Lung (tissue), 12 donors: ENCODE data around the gene NUBPL. TPM values are rescaled to one million over a fixed set of nuclear protein-coding genes. Genes with fewer than 3 reads are reported as not detected.
A peak's percentile ranks its signal among the peaks of the same experiment; 100 is the strongest.

Experiments
- ATAC-seq: fragments of 200-7000 bp; cut with Tn5 transposase; one replicate; pipeline ENCODE4 v1.9.1; 2020; ENCODE audit warnings: moderate number of reproducible peaks; ENCODE audit not compliant: insufficient read depth, low FRiP score
- DNase-seq, 3 donors: peaks; one replicate each; pipeline ENCODE4 v3.0.0-alpha.2; 2013 to 2017
- H3K27ac ChIP-seq, 2 donors: one replicate each; pipeline ENCODE4 v1.5.1; 2013; ENCODE audit warnings: mild to moderate bottlenecking in 2 of 2, moderate library complexity in 2 of 2, control low read depth in 1 of 2, inconsistent platforms in 1 of 2, low read depth in 1 of 2, low read length in 1 of 2
- H3K27me3 ChIP-seq, 3 donors: one replicate each; pipeline ENCODE4 v1.5.1; 2013; ENCODE audit warnings: low read length in 2 of 3; ENCODE audit not compliant: control insufficient read depth in 3 of 3, insufficient read depth in 3 of 3
- H3K36me3 ChIP-seq, 4 donors: one replicate each; pipeline ENCODE4 v1.5.1; 2013; ENCODE audit warnings: low read length in 4 of 4, mild to moderate bottlenecking in 1 of 4, moderate library complexity in 1 of 4; ENCODE audit not compliant: control insufficient read depth in 4 of 4, insufficient read depth in 4 of 4
- H3K4me1 ChIP-seq, 5 donors: one replicate each; pipeline ENCODE4 v1.5.1; 2013; ENCODE audit warnings: low read length in 5 of 5, mild to moderate bottlenecking in 2 of 5, moderate library complexity in 1 of 5; ENCODE audit not compliant: control insufficient read depth in 5 of 5, insufficient read depth in 5 of 5
- H3K4me3 ChIP-seq: one replicate; pipeline ENCODE4 v1.5.1; 2013; ENCODE audit warnings: mild to moderate bottlenecking, control low read depth, moderate library complexity
- H3K9ac ChIP-seq, 2 donors: one replicate each; pipeline ENCODE4 v1.5.1; 2013; ENCODE audit warnings: low read length in 2 of 2, control low read depth in 1 of 2; ENCODE audit not compliant: insufficient read depth in 1 of 2
- H3K9me3 ChIP-seq, 4 donors: one replicate each; pipeline ENCODE4 v1.5.1; 2013; ENCODE audit warnings: low read length in 3 of 4, mild to moderate bottlenecking in 1 of 4, moderate library complexity in 1 of 4; ENCODE audit not compliant: control insufficient read depth in 4 of 4, insufficient read depth in 3 of 4
- CTCF ChIP-seq: IDR thresholded peaks from 2 replicates; pipeline ENCODE4 v1.5.1; 2012; ENCODE audit warnings: mild to moderate bottlenecking; ENCODE audit errors: control extremely low read depth, extremely low read depth
- WGBS, 2 donors: extraction: QIAGEN DNeasy Blood & Tissue Kit; methylation state at CpG; one replicate each; pipeline ENCODE4 v1.1.7; 2013; 5-methylcytosine and 5-hydroxymethylcytosine counted together
- polyA plus RNA-seq, 2 donors: library from polyadenylated mRNA; stranded (reverse); fragments of 200-250 nt; gene quantifications; one replicate each; pipeline ENCODE4 v1.2.1, GENCODE V29; 2013
- total RNA-seq, 2 donors: library from RNA; depleted of rRNA in 1 of 2; stranded (reverse); fragments of >200 nt in 1 of 2; gene quantifications; one replicate each; pipeline ENCODE4 v1.2.1, GENCODE V29; 2014 to 2021
- donor health status: control.
- donor health status: control.
- donor health status: Bipolar disorder and iron deficiency.
- donor health status: healthy.
- donor health status: DM: yes; HTN: yes; CAD: no.

NUBPL gene
- total and polyA plus RNA-seq, 4 donors, result 3.0 to 20.9 (median 9.5) TPM

- Histone ChIP-seq H3K4me3 (no peak overlapping the region), H3K9ac (no peak overlapping the region), H3K27ac (no peak overlapping the region), H3K27me3 (no peaks in the 10 kb centered on the region), H3K36me3 (peaks cover 0 to 13% (median 0%) of the 10 kb centered on the region in 4 donors), H3K9me3 (no peaks in the 10 kb centered on the region), H3K4me1 (peaks cover 0 to 30% (median 8%) of the 10 kb centered on the region in 5 donors)
- WGBS, 2 donors, result 88 to 98% methylated on average over 1 of the region's 1 CpG
- no peak for TF ChIP-seq CTCF
- ATAC-seq, result no peak
- no peak for DNase-seq
Observed at GRCh38 chr14:31576949-31577348, 15.7 kb downstream of the NUBPL start.

- no peak overlapping the region for H3K9ac ChIP-seq
- H3K4me3 ChIP-seq, result no peak overlapping the region
Observed at GRCh38 chr14:31578266-31578665, 17.1 kb downstream of the NUBPL start.

GRCh38 chr14:31578792-31579501 is 17.7 kb downstream of the NUBPL start:
- ATAC-seq, result no peak
- Histone ChIP-seq H3K27ac (no peak overlapping the region), H3K9me3 (no peaks in the 10 kb centered on the region), H3K9ac (no peak overlapping the region), H3K36me3 (peaks cover 0 to 5% (median 0%) of the 10 kb centered on the region in 4 donors), H3K27me3 (no peaks in the 10 kb centered on the region), H3K4me3 (no peak overlapping the region), H3K4me1 (peaks cover 0 to 40% (median 13%) of the 10 kb centered on the region in 5 donors)
- peak in 2 of 3 donors; percentile 45 to 52 for DNase-seq
- WGBS, 2 donors, result 62 to 67% methylated on average over 7 of the region's 7 CpGs
- no peak for TF ChIP-seq CTCF

More at GRCh38 chr14:31578266-31578665, 17.1 kb downstream of the NUBPL start:
- H3K36me3 ChIP-seq, result peaks cover 0 to 5% (median 0%) of the 10 kb centered on the region in 4 donors
- no peaks in the 10 kb centered on the region for H3K27me3 ChIP-seq
- H3K9me3 ChIP-seq, result no peaks in the 10 kb centered on the region
- 50 to 55% methylated on average over 3 of the region's 3 CpGs for WGBS, 2 donors
- TF ChIP-seq CTCF, result no peak
- ATAC-seq (no peak), DNase-seq (no peak)
- H3K27ac ChIP-seq, result no peak overlapping the region
- peaks cover 0 to 40% (median 13%) of the 10 kb centered on the region in 5 donors for H3K4me1 ChIP-seq

GRCh38 chr14:31580234-31580633 is 19.0 kb downstream of the NUBPL start:
- 94 to 96% methylated on average over 3 of the region's 3 CpGs for WGBS, 2 donors
- Histone ChIP-seq H3K4me3 (no peak overlapping the region), H3K9me3 (no peaks in the 10 kb centered on the region), H3K27me3 (no peaks in the 10 kb centered on the region), H3K27ac (no peak overlapping the region), H3K4me1 (peaks cover 0 to 40% (median 13%) of the 10 kb centered on the region in 5 donors), H3K36me3 (peaks cover 0 to 5% (median 0%) of the 10 kb centered on the region in 4 donors), H3K9ac (no peak overlapping the region)
- TF ChIP-seq CTCF, result no peak
- ATAC-seq (no peak), DNase-seq (no peak)
